Stimulated activated CD4-positive, alpha-beta T cell treated with anti-CD3 and anti-CD28 coated beads, Interleukin-2, amount 100 ng/mL, for 24 hours (primary cell): Measurements from ENCODE around the gene RHD.
A peak's percentile ranks its signal among the peaks of the same experiment; 100 is the strongest.
"Not testable (repeated sequence)": the region's sequence is repeated elsewhere in the genome, so short reads cannot be mapped to it uniquely, and the experiment has no call there.

ENCODE experiments used
- DNase-seq, 2 donors: peaks; one replicate each; pipeline ENCODE4 v3.0.0-alpha.2; 2020

The RHD gene

DNA sequence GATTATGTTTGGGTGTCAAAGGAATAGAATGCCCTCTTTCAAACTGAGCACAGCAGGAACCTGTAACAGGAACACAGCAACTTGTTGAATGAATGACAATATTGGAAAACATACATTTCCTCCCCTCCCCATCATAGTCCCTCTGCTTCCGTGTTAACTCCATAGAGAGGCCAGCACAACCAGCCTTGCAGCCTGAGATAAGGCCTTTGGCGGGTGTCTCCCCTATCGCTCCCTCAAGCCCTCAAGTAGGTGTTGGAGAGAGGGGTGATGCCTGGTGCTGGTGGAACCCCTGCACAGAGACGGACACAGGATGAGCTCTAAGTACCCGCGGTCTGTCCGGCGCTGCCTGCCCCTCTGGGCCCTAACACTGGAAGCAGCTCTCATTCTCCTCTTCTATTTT is at the start of gene RHD:
Gene RHD, plus strand, starts transcription at position 272 of the 400 bp plus-strand sequence. Its CDS starts 39 bp downstream, at position 311.
- not testable (repeated sequence) for DNase-seq

DNA sequence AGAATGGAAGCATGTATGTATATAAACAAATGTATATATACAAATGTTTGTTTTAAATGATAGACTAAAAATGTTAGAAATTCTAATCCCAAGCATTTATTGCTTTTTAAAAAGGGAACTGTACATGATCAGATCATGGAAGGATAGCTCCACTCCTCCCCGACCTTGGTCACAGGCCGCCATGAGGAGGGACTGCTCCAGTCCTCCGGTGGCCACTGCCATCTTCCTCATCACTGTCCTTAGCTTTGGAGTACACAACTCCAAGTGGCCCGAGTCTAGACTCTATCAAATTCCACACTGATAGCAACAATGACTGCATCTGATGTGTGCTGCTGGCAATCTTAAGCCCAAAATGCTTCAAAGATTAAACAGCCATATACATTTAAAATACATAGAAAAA is 49.7 kb upstream of the RHD start:
- DNase-seq: no peak

DNA sequence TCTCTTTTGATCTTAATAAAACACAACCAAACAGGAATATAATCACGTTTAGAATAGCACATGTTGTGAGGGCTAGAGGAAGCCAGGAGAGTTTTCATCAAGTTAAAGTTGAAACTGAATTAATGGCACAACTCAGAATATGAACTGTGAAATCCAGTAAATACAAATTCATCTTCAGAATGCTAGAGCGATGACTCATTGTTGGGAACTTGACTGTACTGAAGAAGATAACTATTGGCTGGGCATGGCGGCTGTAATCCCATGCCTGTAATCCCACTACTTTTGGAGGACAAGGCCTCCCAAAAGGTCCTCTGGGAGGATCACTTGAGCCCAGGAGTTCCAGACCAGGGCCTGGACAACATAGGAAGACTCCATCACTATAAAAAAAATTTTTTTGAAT is 48.8 kb upstream of the RHD start:
- no peak for DNase-seq

DNA sequence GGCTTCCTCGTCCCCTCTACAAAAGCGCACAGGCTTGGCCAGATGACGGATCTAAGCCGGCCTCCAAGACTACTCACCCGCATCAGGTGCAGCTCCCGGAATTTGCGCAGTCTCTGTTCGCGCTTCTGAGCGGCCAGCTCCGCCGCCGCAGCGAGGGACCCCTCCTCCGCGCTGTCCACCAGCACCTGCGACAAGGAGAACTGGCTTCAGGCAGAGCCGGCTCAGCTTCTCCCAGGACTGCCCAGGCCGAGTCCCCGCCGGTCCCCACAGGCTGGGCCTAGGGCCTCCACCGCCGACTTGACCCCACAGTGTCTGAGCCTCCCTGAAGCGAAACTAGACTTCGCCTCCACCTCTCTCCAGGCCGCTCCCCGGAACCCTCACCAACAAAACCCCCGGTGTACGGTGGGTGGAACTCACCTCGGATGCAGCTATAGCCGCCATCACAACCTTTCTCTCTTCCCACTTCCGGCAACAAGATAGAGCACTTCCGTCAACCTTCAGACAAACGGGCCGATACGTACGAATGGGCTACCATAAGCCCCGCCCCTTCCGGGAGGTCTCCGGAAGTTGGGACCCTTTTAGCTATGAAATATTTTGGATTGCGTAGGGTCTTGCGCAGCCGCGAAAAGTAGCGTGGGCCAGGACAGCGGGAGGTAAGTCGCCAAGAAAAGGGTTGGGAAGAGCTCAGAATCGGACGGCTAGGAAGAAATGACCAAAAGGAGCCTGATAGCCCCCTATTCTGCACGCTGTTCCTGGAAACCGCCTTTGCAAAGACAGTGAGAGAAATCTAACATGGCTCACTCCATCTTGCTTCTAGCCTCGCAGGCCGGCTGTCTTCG is 40.1 kb upstream of the RHD start, which contains the start of gene SYF2:
Gene SYF2, minus strand, starts transcription at position 476 of the 839 bp plus-strand sequence. Its CDS starts 35 bp downstream, at position 441.
- peak; percentile 91 for DNase-seq

DNA sequence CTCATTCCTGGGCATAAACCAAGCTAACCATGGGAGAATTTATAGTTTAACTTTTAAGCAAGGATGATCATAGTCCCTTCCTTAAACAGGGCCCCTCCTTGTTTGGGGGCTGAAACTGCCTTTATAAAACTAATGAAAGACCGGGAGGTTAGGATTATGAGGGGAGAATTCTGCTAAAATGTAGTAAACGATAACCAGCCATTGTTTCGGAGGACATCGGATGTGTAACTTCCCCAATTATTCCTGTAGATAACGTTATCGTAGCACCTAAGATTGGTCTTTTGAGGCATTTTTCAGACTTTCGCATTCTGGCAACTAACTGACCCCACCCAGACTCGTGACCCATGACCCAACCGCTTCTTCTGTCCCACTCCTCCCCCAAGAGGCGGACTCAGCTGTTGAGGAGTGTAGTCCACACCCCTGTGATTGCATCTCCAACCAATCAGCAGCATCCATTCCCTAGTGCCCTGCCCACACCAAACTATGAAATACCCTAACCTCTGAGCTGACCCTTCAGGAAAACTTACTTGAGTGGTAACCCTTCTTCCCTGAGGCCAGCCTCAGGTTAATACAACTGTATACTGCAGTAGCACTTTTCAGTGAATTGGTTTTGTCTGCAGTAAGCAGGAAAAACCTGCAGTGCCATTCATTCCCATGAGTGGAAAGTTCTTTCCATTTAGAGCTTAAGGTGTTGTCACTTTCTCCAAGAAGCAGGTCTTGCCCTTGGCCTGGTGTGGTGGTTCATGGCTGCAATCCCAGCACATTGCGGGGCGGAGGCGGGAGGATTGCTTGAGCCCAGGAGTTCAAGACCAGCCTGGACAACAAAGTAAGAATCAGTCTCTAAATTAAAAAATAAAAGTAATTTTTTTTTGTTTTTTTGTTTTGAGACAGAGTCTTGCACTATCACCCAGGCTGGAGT is 39.2 kb upstream of the RHD start:
- peak; percentile 60 to 65 for DNase-seq

DNA sequence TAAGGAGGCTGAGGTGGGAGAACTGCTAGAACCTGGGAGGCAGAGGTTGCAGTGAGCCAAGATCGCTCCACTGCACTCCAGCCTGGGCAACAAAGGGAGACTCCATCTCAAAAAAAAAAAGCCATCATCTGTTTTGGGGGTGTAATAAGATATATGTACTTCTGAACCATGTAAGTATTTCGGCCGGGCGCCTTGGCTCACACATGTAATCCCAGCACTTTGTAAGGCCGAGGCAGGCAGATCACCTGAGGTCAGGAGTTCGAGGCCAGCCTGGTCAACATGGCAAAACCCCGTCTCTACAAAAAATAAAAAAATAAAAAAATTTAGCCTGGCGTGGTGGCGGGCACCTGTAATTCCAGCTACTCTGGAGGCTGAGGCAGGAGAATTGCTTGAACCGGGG is 36.9 kb upstream of the RHD start:
- DNase-seq: not testable (repeated sequence)

DNA sequence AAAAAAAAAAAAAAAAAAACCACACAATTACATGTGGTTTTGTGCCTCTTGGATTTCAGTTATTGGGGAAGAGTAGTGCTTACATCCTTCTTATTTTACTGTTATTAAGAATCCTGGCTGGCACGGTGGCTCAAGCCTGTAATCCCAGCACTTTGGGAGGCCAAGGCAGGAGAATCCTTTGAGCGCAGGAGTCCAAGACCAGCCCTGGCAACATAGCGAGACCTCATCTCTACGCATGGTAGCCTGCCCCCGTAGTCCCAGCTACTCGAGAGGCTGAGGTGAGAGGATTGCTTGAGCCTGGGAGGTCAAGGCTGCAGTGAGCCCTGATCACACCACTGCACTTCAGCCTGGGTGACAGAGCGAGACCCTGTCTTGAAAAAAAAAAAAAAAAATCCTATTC is 36.0 kb upstream of the RHD start:
- not testable (repeated sequence) for DNase-seq

DNA sequence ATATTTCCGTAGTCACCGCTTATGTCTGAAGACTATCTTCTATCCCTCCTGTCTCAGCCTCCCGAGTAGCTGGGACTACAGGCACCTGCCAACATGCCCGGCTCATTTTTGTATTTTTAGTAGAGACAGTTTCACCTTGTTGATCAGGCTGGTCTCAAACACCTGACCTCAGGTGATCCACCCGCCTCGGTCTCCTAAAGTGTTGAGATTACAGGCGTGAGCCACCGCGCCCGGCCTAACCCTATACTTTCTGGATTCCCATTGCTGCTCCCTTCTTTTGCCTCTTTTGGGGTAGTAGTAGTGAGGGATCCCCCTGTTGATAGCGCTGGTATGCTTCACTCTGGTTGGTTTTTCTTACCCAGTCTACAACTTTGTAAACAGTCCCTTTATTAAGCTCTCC is 34.3 kb upstream of the RHD start:
- DNase-seq: no peak

DNA sequence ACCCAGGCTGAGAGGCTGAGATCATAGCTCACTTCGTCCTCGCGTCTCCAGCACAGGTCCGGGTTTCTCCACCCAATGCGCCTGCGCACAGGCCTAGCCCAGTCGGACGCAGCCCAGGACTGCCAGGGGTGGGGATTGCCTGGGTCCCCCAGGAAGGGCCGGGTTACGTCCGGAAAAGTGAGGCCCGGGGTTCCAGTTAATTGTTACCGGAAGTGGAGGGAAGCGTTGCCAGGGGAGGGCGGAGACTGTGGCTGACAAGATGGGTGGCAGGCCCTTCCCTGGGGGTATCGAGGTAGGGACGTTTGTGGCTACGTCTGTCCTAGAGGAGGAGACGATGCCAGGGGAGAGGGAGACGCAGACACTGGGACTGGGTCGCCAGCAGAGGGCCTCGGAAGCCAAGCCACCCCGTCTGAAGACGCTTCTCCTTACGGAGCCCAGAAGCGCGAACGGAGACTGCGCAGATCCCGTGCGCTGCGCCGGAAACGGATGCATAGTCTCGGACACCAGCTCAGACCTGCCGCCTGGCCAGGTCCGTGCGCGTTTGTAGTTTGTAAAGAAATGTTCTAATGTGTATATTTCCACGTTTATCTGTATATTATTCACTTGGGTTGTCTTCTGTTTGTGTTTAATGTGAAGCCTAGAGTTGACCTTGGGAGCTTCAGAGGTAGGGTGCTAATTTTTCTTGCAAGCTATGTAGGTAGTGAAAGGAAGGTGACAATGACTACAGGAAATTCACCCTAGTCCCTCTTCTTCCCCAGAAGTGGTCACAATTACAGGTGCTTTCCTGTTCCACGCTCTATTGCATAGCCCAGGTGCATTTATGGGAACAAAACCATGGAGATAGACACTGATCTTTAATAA is 32.4 kb upstream of the RHD start:
- peak; percentile 91 to 94 for DNase-seq

DNA sequence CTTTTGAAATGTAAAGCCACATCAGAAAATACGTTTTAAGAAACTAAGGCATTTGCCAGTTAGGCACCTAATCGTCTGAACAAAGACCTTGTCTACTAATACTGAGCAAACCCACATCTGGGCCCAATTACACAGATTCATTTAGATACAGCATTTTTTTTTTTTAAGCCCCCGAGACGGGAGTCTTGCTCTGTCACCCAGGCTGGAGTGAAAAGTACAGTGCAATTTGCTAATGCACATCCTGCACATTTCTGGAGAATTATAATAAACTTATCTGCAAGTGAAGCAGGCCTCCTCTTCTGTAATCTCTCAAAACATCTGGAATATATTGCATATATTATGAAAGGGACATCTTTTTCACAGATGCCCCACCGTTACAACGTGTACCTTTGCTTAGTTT is 28.4 kb upstream of the RHD start:
- DNase-seq: no peak

DNA sequence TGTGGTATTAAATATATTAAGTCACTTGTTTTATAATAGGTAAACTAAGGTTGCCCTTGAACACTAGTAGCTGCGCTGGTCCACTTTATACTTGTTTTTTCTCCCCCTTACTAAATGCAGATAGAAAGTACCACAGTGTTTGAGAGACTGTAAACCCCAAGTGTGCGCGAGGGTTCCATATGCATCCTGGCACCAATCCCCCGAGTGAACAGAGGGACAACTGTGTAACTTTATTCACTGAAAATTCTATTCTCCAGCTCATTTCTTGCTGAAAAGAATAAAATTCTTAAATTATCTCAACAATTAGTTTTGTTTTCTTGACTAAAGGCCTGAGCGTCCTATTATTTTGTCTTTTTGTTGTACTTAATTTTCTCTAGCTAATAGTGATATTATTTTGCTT is 26.9 kb upstream of the RHD start:
- DNase-seq: no peak

DNA sequence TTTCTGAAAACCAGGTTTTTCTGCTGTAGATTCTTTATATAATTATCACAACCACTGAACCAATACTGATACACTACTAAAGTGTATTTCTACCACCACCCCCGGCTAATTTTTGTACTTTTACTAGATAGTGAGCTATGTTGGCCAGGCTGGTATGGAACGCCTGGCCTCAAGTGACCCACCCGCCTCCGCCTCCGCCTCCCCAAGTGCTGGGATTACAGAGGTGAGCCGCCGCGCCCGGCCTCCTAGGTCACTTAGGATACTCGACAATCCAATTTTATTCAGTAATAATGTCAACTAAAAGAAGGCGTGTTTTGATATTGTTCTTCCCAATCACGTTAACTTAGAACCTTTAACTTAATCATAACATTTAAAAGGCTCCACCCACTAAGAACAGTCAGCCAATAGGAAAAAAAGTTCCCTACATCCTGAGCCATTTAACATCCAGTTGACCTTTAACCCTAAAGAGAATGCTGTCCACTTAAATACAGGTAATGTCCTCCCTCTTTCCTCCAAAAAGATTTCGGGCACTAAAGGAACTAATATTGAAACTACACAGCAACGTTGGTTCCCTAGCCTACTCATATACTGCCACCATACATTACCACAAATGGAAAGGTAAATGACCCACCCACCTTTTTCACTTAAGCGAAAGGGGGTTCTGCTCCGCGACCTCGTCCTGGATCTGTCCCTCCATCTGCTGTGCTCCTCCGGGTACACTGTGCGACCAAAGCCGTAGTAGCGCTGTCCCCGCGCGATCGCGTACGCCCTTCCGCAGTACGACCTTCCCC is 26.3 kb upstream of the RHD start:
- peak in 1 of 2 donors; percentile 10 for DNase-seq

DNA sequence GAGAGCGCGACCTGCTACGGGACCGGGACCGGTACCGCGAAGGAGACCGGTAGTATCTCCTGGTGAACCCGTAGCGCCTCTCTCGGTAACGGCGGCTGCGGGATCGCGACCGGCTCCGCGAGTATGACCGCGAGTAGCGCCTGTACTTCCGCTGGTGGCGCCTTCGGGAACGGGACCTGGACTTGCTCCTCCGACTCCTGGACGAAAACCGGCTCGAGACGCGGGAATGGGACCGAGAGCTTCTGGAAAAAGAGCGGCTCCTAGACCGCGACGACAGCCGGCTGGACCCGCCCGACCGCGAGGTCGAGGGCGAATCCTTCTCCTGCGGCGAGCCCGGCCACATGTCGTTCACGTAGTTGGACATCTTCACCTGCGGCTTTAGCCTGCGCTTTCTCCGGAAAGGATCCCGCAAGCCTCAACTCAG is 25.7 kb upstream of the RHD start:
- DNase-seq: peak; percentile 43 to 48

DNA sequence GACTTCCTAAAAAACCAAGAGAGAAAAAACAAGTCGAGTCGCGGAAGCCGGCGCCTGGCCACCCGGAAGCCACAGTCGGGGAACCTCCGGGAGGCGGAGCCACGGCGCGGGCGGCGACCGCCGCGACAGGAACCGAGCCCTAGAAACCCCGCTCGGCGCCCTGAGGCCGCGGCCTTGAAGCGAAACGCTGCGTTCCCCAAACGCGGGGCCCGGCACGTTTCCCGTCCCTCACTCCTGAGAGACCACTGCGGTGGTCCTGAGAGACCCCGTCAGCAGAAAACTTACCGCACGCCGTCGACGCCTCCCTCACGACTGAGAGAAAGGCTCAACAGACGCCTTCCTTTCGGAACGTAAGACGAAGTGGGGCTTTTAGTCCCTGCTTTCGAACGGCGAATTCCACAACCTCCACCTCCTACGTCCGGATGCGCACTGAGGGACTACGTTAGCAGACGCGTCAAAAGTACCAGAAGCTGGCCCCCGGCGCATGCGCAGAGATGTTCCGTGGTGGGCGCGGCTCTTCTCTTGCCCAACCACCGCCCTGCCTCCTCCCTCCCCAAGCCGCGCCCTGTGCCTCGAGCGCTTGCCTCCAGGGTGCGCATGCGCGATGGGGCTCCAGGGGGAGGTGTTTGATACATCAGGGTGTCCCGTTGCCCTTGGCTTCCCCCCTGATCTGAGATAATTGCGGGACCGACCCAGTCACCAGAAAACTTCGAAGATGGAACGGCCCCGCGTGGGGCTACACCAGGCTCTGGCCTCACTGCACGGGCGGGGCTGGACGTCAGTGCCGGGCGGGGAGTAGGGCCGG is 25.1 kb upstream of the RHD start, which contains the start of gene RSRP1:
Gene RSRP1, minus strand, starts transcription at position 431 of the 805 bp plus-strand sequence. CDS start 491 bp downstream, outside the sequence.
- DNase-seq: peak; percentile 99 to 100

DNA sequence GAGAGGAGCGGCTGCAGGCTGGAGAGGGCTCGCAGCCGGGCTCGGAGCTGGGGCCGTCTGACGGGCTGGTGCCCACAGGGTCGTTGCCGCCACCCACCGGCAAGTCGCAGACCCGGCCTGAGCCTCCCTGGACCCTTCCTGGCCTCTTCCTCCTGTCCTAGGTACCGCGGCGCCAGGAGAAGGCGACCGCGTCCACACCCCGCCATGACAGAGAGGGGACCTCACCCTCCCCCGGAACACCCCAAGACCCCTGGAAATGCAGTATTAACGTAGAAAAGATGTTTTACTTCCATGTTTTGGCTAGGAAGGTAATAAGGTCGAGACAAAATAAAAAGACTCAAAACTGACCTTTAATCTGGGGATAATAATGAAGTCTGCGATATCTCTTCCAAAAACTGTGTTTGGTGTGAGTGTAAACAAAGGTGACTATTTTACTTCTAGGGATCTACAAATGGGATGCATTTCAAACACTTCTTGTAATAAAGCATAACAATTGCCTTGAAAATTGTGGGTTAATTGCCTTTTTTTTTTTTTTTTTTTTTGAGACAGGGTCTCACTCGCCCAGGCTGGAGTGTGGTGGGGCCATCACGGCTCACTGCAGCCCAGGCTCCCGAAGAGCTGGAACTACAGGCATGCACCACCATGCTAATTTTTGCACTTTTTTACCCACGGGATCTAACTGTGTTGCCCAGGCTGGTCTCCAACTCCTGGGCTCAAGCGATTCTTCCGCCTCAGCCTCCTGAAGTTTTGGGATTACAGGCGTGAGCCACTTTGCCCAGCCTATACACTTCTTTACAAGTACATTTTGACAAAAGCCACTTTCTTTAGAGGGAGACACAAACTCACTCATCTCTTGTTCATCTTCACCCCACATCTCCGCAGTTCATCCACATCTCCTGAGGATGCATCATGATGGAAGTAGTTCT is 24.2 kb upstream of the RHD start:
- no peak for DNase-seq

DNA sequence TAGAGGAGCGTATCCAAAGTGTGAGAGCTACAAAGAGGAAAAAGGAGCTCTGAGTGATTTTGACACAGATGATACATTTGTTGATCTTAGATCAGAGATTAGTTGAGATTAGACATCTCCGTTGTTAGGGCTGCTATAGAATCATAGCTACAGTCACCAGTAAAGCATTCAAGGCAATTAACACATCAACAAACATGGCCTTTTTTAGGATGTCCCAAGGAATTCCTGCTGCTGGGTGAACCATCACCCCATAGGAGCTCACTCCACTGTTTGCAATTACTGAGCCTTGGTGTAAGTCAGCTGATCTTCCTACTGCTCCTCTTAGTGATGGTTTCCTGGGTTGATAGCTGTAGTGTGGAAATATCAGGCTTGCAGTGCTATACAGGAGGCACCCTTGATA is 18.4 kb upstream of the RHD start:
- no peak for DNase-seq

DNA sequence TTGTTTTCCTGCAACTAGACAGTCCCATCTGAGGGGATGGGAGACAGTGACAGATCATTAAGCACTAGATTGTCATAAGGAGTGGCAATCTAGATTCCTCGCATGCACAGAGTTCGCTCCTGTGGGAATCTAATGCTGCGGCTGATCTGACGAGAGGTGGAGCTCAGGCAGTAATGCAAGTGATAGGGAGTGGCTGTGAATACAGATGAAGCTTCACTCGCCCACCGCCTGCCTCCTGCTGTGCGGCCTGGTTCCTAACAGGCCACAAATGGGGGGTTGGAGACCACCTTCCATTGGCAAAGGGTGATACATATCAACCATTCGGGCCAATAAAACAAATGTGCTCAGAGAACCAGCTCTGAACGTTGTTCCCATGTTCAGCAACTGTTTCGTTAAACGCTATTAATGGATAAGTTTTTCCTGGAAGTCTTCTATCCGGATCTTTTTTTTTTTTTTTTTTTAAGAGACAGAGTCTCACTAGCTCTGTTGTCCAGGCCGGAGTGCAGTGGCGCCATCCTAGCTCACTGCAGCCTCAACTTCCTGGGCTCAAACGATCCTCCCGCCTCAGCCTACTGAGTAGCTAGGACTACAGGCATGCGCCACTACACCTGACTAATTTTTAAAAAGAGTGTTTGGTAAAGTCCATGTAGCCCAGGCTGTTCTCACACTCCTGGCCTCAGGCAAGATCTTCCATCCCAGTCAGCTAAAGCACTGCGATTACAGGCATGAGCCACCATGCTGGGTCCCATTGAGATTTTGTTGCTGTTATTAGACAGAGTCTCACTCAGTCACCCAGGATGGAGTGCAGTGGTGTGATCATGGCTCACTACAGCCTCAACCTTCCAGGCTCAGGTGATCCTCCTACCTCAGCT is 16.4 kb upstream of the RHD start:
- DNase-seq: no peak

DNA sequence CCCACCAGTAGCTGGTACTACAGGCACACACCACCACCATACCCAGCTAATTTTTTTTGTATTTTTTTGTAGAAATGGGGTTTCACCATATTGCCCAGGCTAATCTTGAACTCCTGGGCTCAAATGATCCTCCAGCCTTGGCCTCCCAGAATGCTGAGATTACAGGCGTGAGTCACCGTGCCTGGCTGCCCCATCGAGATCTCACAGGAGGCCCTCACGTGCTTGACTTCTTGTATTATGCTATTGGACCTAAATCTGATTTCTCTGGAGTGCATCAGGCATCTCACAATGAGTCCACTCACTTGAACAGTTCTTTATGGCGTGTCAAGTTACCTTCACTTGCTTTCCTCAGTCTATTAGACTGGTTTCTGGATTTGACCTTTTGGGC is 15.7 kb upstream of the RHD start:
- DNase-seq: no peak

DNA sequence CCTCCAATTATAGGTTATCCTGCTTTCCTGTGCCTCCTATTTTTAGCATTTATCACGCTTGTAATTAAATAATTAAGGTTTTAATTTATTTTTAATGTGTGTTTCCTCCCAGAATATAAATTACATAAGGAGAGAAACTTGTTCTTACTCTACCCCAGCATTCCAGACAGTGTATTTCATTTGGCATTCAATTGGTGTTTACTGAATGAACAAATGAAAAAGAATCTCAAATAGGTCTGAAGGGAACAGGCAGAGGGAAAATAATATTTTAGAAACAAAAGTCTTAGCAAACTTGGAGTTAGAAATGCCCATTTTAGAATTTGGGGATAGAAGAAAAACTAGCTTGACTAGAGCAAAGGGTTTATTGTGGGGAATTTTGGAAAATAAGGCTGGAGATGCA is 15.1 kb upstream of the RHD start:
- DNase-seq: no peak
